ENCODE data around the gene POP7.
"Not testable (repeated sequence)": the region's sequence is repeated elsewhere in the genome, so short reads cannot be mapped to it uniquely, and the experiment has no call there.

The POP7 gene

DNA sequence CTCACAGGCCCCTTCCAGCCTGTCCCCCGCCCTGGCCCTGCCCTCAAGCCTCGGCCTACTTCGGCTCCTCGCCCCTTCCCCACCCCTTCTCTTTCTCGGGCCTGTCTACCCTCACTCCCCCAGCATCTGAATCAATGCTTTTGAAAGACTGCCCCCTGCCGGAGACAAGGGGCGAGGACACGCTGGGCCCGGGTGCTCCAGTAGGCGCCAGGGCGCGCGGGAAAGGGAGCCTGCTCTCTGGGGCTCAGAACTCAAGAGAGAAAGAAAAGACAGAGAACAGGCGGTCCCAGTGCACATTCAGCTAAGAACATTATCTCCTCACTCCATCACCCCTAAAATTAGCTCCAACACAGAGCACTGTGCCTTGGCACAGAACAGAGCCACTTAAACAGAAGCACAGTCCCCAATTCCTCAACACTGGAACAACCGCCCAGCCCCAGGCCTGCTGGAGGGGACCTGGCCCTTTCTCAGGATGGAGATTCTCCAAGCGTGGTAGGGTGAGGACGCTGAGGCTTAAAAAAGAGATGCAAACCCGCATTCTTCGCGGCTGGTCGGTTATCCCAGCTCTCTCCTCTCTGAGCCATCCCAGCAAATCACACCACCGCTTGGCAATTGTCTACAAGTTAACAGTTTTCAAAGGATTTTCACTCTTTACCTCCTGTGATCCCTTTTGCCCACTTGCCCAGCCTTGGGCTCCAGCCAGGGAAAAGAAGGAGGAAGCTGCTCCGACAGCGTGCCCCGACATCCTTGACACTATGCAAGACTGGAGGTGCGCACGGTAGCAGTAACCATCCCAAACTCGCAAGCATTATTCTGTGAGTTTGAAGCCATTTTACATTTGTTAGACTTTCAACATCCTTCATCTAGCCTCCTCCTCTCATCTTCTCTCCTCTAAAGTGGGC, 14.0 kb upstream of the POP7 start:
- peak; percentile 67 to 71 (median 69) for DNase-seq (ENCODE audit: low read depth in 3 of 3)

DNA sequence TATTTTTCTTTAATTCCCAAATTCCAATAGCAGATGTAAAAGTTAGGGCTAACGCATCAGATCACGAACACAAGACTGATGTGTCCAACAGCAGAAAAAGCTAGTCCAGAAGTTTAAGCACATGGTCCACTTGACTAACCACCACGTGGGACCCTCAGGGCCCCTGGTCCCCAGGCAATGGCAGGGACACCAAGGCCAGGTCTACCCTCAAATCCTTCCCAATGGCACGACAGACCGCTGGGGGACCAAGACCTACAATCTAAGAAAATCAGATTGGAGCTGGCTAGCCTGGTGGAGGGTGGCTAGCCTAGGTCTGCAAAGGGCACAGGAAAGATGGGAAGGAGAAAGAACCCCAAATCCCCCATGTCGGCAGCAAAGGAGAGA, 13.4 kb upstream of the POP7 start:
- no peak for DNase-seq (ENCODE audit: low read depth in 3 of 3)

DNA sequence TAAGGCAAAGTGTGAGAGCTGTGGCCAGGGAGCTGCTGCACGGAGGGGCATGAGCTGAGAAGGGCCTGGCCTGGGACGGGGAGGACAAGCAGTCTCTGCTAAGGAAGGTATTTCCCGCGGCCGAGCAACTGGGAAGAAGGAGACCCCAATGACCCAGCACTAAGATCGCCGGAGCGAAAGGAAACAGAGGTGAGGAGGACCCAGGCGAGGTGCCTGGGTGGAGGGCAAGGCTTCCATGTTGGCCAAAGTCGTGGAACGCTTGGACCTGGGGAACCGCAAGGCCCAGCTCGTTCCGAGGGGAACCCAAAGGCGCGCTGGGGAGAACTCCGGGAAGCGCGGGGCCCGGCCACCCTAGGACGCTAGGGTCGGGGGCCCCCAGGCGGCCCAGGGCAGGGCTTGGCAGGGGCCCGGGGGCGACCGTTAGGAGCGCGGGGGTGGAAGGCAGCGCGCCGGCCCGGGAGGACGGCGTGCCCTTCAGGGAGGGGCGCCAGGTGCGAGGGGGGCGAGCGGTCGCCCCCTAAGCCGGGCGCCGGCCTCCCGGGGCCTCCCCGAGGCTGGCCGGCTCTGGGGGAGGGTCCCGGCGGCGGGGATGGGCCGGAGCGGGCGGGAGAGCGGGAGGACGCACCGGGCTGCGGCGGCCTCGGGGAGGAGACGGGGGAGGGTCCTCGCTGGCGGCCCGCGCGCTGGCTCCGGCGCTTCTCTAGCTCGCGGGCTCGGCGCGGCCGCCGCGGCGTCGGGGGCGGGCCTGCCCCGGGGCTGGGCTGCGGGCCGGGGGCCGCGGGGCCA, 12.4 kb upstream of the POP7 start:
- DNase-seq (ENCODE audit: low read depth in 3 of 3) = no peak

DNA sequence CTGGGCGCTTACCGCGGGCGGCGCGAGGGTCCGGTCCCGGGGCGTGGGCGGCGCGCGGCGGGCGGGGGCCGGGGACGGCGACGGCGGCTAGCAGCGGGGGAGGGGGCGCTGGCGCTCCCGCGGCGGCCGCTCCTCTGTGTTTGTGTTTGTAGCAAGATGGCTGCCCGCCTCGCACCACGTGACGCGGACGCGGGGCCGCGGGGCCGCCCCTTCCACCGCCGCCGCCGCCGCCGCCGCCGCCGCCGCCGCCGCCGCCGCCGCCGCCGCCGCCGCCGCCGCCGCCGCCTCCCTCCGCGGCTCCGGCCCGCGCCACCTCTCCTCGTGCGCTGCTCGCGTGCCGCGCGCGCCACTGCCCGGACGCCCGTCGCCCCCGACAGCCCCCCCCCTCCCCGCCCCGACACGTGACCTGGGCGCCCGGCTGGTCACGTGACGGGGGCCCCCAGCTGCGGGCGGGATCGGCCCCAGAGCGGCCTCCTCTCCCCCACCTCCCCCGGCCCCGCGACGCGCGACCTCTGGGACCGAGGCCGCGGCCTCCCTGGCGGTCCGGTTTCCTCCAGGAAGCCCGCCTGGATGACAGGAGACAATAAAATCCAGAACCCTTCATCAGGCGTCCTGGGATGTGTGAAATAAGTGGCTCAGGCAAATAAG, 11.7 kb upstream of the POP7 start, which contains the start of gene GIGYF1:
Gene GIGYF1 (minus strand): TSS at position 153 of the 648 bp plus-strand sequence. CDS start 6,012 bp downstream, outside the sequence.
- DNase-seq (ENCODE audit: low read depth in 3 of 3) = peak in 2 of 3 experiments; percentile 44 to 53

DNA sequence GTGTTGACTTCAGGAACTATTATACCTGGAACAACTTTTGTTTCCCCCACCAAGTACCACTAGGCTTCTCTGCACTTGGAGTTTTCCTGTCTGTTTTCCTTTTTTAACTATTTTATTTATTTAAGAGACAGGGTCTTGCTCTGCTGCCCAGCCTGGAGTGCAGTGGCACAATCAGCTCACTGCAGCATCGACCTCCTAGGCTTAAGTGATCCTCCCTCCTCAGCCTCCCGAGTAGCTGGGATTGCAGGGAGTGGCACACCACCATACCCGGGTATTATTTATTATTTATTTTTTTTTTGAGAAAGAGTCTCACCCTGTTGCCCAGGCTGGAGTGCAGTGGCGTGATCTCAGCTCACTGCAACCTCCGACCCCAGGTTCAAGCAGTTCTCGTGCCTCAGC, 9.8 kb upstream of the POP7 start:
- no peak for DNase-seq (ENCODE audit: low read depth in 3 of 3)

DNA sequence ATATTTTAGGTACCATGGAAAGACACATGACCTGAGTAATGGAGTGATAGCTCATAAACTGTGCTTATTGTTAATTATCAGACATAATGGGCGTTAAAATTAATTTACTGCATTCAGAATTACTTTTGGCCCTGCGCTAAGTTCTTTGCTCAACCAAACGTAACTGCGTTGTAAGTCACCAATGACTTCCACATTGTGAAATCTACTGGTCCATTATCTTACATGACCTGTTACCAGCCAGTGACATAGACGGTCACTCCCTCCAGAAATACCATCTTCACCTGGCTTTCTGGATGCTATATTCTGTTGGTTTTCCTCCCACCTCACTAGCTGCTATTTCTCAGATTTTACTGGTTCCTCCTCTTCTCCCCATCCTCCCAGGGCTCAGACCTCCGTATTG, 6.9 kb upstream of the POP7 start:
- no peak for DNase-seq (ENCODE audit: low read depth in 3 of 3)

DNA sequence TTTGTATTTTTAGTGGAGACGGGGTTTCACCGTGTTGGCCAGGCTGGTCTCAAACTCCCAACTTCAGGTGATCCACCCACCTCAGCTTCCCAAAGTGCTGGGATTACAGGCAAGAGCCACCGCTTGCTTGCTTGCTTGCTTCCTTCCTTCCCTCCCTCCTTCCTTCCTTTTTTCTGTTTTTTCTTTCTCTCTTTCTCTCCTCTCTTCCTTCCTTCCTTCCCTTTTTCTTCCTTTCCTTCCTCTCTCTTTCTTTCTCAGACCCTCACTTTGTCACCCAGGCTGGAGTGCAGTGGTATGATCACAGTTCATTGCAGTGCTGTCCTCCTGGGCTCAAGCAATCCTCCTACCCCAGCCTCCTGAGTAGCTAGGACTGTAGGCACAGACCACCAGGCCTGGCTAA, 4.8 kb upstream of the POP7 start:
- not testable (repeated sequence) for DNase-seq (ENCODE audit: low read depth in 3 of 3)

DNA sequence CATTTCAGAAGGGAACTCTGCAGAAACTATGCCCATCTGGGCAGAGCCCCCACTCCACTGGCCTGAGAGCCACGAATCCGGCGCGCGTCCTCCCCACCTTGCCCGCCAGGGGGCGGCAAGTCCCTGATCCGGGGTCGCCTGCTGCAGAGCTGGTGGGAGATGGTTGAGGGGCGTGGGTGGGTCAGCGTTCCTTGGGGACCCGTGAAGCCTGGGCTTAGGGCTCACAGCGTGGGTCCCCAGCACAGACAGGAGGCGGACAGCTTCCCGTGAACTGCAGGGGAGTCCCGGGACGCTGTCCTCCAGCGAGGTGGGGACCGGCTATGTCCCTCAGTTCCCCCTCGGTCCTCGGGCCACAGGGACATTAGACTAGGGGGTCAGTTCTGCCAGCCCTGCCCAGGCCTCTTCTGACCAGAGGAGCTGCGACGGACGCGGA, 585 bp upstream of the POP7 start:
- peak; percentile 56 to 67 (median 58) for DNase-seq (ENCODE audit: low read depth in 3 of 3)

DNA sequence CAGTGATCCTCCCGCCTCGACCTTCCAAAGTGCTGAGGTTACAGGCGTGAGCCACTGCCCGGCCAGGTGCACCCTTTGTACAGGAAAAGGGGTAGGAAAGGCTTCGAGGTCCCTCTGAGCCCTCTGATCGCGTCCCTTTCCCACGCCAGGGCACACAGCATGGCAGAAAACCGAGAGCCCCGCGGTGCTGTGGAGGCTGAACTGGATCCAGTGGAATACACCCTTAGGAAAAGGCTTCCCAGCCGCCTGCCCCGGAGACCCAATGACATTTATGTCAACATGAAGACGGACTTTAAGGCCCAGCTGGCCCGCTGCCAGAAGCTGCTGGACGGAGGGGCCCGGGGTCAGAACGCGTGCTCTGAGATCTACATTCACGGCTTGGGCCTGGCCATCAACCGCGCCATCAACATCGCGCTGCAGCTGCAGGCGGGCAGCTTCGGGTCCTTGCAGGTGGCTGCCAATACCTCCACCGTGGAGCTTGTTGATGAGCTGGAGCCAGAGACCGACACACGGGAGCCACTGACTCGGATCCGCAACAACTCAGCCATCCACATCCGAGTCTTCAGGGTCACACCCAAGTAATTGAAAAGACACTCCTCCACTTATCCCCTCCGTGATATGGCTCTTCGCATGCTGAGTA, 871 bp downstream of the POP7 start:
- no peak for DNase-seq (ENCODE audit: low read depth in 3 of 3)

DNA sequence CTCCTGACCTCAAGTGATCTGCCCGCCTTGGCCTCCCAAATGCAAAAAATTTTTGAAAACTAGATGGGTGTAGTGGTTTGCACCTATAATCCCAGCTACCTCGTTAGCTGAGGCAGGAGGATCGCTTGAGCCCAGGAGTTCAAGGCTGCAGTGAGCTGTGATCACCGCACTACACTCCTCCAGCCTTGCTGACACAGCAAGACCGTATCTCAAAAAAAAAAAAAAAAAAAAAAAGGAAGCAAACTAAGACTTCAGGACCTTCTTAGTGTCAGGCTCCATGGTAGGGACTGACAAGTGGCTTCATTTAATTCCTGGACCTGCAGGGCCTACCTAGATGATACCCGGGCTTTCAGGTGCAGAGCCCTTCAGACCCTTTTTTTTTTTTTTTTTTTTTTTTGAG, 2.5 kb downstream of the POP7 start:
- DNase-seq (ENCODE audit: low read depth in 3 of 3) = no peak

DNA sequence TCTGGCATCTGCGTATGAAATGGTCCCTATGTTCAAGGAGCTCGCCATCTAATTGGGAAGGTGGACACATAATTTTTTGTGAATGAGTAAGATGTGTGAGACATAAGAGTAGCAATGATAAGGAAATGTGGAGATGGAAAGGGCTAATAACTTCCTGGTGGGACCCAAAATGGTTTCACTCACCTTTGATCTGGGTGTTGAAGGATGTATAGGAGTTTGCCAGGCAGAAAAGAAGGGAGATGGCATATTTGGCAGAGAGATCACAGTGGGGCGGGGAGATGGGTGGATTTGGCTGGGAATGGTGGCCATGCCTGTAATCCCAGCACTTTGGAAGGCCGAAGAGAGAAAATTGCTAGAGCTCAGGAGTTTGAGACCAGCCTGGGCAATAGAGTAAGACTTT, 4.5 kb downstream of the POP7 start:
- DNase-seq (ENCODE audit: low read depth in 3 of 3) = no peak

DNA sequence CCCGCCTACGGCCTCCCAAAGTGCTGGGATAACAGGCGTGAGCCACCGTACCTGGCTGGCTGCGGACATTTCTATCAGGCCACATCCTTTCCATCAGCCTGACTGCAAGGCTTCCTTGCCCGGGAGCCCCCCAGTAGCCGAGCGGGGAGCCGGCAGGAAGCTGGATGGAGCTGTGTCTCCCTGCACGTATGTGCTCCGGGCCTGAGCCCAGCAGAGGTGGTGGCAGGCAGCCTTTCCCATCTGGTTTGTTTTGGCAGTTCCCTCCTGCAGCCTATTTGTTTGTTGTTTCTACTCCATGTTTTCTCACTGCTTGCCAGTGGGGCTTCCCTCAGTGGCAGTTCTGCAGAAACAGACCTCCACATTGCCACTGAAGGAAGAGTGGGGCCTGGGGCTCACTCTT, 5.4 kb downstream of the POP7 start:
- no peak for DNase-seq (ENCODE audit: low read depth in 3 of 3)

DNA sequence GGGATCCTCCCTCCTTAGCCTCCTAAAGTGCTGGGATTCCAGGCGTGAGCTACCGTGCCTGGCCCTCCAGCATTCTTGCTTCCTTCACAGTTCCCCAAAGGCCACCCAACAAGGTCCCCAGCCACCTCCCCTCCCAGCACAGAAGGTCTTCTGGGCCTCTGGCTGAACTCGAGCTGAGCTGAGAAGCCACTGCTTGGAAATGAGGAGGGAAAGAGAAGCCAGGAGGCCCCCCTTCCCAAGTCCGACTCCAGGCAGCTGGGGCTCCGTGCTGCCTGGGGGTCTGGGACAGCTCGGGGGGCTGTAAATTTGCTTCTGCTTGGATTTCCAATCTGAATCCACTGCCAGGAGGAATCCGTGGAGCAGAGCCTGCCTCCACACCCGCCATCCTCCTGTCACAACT, 8.8 kb downstream of the POP7 start:
- no peak for DNase-seq (ENCODE audit: low read depth in 3 of 3)

DNA sequence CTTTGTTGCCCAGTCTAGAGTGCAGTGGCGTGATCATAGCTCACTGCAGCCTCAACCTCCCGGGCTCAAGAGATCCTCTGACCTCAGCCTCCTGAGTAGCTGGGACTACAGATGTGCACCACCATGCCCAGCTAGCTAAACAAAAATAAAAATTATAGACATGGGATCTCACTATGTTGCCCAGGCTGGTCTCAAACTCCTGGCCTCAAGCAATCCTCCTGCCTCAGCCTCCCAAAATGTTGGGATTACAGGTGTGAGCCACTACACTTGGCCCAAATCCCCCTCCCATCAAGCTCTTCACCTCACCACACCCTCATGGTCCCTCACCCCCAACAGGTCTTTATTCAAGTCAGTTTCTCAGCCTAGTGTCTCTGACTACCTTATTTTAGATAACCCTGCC, 11.2 kb downstream of the POP7 start:
- DNase-seq (ENCODE audit: low read depth in 3 of 3) = not testable (repeated sequence)

DNA sequence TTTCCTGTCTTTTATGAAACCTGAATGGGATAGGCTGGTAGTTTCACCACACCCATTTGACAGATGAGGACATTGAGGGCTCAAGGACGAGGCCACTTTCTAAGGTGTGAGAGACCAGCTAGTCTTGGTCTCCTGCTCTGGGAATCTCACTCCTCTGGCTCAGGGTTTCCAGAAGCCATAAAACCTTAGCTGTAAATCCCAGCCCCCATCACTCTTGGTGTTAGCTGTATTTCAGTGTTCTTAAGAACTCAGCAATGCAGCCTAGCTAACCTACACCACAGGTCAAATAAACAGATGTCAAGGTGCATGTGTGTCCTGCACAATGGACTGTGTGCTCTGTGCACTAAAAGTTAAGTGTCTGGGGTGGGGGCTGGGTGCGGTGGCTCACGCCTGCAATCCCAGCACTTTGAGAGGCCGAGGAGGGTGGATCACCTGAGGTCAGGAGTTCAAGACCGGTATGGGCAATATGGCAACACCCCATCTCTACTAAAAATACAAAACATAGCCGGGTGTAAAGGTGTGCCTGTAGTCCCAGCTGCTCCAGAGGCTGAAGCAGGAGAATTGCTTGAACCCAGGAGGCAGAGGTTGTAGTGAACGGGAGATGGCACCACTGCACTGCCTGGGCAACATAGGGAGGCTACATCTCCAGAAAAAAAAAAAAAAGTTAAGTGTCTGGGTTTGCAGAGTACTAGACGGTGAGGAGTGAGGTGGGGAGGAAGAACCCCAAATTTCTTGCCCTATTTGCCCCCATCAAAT, 13.8 kb downstream of the POP7 start:
- no peak for DNase-seq (ENCODE audit: low read depth in 3 of 3)

DNA sequence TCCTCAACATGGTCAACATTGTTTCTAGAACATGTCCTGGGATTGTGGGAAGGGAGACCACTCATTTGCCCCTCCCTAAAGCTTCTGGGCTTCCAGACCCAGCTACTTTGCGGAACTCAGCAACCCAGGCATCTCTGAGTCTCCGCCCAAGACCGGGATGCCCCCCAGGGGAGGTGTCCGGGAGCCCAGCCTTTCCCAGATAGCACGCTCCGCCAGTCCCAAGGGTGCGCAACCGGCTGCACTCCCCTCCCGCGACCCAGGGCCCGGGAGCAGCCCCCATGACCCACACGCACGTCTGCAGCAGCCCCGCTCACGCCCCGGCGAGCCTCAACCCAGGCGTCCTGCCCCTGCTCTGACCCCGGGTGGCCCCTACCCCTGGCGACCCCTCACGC, 14.4 kb downstream of the POP7 start, which contains the start of gene EPO:
Gene EPO (plus strand): TSS at position 190 of the 392 bp plus-strand sequence. CDS start 513 bp downstream, outside the sequence.
- DNase-seq (ENCODE audit: low read depth in 3 of 3) = no peak

DNA sequence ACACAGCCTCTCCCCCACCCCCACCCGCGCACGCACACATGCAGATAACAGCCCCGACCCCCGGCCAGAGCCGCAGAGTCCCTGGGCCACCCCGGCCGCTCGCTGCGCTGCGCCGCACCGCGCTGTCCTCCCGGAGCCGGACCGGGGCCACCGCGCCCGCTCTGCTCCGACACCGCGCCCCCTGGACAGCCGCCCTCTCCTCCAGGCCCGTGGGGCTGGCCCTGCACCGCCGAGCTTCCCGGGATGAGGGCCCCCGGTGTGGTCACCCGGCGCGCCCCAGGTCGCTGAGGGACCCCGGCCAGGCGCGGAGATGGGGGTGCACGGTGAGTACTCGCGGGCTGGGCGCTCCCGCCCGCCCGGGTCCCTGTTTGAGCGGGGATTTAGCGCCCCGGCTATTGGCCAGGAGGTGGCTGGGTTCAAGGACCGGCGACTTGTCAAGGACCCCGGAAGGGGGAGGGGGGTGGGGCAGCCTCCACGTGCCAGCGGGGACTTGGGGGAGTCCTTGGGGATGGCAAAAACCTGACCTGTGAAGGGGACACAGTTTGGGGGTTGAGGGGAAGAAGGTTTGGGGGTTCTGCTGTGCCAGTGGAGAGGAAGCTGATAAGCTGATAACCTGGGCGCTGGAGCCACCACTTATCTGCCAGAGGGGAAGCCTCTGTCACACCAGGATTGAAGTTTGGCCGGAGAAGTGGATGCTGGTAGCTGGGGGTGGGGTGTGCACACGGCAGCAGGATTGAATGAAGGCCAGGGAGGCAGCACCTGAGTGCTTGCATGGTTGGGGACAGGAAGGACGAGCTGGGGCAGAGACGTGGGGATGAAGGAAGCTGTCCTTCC, 15.0 kb downstream of the POP7 start:
- no peak for DNase-seq (ENCODE audit: low read depth in 3 of 3)

DNA sequence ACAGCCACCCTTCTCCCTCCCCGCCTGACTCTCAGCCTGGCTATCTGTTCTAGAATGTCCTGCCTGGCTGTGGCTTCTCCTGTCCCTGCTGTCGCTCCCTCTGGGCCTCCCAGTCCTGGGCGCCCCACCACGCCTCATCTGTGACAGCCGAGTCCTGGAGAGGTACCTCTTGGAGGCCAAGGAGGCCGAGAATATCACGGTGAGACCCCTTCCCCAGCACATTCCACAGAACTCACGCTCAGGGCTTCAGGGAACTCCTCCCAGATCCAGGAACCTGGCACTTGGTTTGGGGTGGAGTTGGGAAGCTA, 15.5 kb downstream of the POP7 start:
- DNase-seq (ENCODE audit: low read depth in 3 of 3) = no peak

DNA sequence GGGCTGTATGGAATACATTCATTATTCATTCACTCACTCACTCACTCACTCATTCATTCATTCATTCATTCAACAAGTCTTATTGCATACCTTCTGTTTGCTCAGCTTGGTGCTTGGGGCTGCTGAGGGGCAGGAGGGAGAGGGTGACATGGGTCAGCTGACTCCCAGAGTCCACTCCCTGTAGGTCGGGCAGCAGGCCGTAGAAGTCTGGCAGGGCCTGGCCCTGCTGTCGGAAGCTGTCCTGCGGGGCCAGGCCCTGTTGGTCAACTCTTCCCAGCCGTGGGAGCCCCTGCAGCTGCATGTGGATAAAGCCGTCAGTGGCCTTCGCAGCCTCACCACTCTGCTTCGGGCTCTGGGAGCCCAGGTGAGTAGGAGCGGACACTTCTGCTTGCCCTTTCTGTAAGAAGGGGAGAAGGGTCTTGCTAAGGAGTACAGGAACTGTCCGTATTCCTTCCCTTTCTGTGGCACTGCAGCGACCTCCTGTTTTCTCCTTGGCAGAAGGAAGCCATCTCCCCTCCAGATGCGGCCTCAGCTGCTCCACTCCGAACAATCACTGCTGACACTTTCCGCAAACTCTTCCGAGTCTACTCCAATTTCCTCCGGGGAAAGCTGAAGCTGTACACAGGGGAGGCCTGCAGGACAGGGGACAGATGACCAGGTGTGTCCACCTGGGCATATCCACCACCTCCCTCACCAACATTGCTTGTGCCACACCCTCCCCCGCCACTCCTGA, 16.7 kb downstream of the POP7 start:
- no peak for DNase-seq (ENCODE audit: low read depth in 3 of 3)
